ENCODE data around the gene METTL13. TPM values are rescaled to one million over a fixed set of nuclear protein-coding genes. Genes with fewer than 3 reads are reported as not detected.

The METTL13 gene
- total RNA-seq, 4 donors from 2014 or later, result 17.5 to 20.9 (median 20.0) TPM

GRCh38 chr1:171833091-171833825 is 51.8 kb downstream of the METTL13 start:
- Histone ChIP-seq H3K4me1 (no peaks in the 10 kb centered on the region), H3K27ac (replicated peaks in 1 of 4) (no peak overlapping the region), H3K9me3 (no peaks in the 10 kb centered on the region), H3K4me3 (no peak overlapping the region), H3K36me3 (no peaks in the 10 kb centered on the region), H3K27me3 (no peaks in the 10 kb centered on the region)
- 57% methylated on average over 4 of the region's 4 CpGs for WGBS
- TF ChIP-seq EP300 (IDR thresholded peaks at IDR 0.05) (no peak), CTCF (IDR thresholded peaks at IDR 0.05) (no peak), POLR2AphosphoS5 (IDR thresholded peaks at IDR 0.05) (no peak), POLR2A (IDR thresholded peaks at IDR 0.05; ENCODE audit: low read depth) (no peak)
- intact Hi-C loops (cut with DNase I), result no loop called here
- no peak for DNase-seq (ENCODE audit: extremely low spot score)

GRCh38 chr1:171834821-171835220 is 53.4 kb downstream of the METTL13 start:
- H3K27me3 ChIP-seq, result no peaks in the 10 kb centered on the region
- DNase-seq (ENCODE audit: extremely low spot score), result no peak
- no peaks in the 10 kb centered on the region for H3K4me1 ChIP-seq

GRCh38 chr1:171835891-171836290 is 54.4 kb downstream of the METTL13 start:
- Histone ChIP-seq H3K27ac (replicated peaks in 1 of 4) (no peak overlapping the region), H3K27me3 (no peaks in the 10 kb centered on the region), H3K9me3 (peaks cover 0 to 1% (median 0%) of the 10 kb centered on the region in 4 donors), H3K4me1 (peaks cover 0 to 5% (median 5%) of the 10 kb centered on the region in 4 donors), H3K4me3 (no peak overlapping the region), H3K36me3 (no peaks in the 10 kb centered on the region)
- intact Hi-C loops (cut with DNase I), result no loop called here
- TF ChIP-seq POLR2A (IDR thresholded peaks at IDR 0.05; ENCODE audit: low read depth) (no peak), CTCF (IDR thresholded peaks at IDR 0.05) (no peak), POLR2AphosphoS5 (IDR thresholded peaks at IDR 0.05) (no peak), EP300 (IDR thresholded peaks at IDR 0.05) (no peak)
- no peak for DNase-seq (ENCODE audit: extremely low spot score)

More at GRCh38 chr1:171834821-171835220, 53.4 kb downstream of the METTL13 start:
- Histone ChIP-seq H3K27ac (replicated peaks in 1 of 4) (no peak overlapping the region), H3K36me3 (no peaks in the 10 kb centered on the region), H3K4me3 (no peak overlapping the region), H3K9me3 (no peaks in the 10 kb centered on the region)
- TF ChIP-seq POLR2AphosphoS5 (IDR thresholded peaks at IDR 0.05), result no peak
- TF ChIP-seq POLR2A (IDR thresholded peaks at IDR 0.05; ENCODE audit: low read depth), result no peak
- TF ChIP-seq EP300 (IDR thresholded peaks at IDR 0.05), result no peak
- TF ChIP-seq CTCF (IDR thresholded peaks at IDR 0.05), result no peak
- intact Hi-C loops (cut with DNase I), result no loop called here
- WGBS, result 100% methylated on average over 2 of the region's 2 CpGs

- Histone ChIP-seq H3K27ac (replicated peaks in 1 of 4) (peak within 1 kb of the TSS; percentile 68 to 83 (median 74)), H3K27me3 (no peaks in the 10 kb centered on the region), H3K4me3 (peak within 1 kb of the TSS; percentile 75 to 87 (median 84)), H3K36me3 (no peaks in the 10 kb centered on the region), H3K9me3 (peaks cover 0 to 5% (median 0%) of the 10 kb centered on the region in 4 donors), H3K4me1 (peaks cover 7 to 26% (median 23%) of the 10 kb centered on the region in 4 donors)
- intact Hi-C loops (cut with DNase I), result no loop called here
- WGBS, result 0% methylated on average over 7 of the region's 85 CpGs
- peak; percentile 94 for DNase-seq (ENCODE audit: extremely low spot score)
- TF ChIP-seq CTCF (IDR thresholded peaks at IDR 0.05), result no peak
- peak; percentile 77 to 84 for TF ChIP-seq POLR2AphosphoS5 (IDR thresholded peaks at IDR 0.05)
These were observed 59.8 kb downstream of the METTL13 start, which contains the start of gene DNM3 for GRCh38 chr1:171841050-171841910. DNM3 (plus strand) TSS chr1:171841498; CDS start chr1:171841657, 159 bp downstream.

Measured in esophagus muscularis mucosa (tissue), 4 donors.